Spleen (tissue), 11 donors: ENCODE results near the gene TMEM39A. TPM values are rescaled to one million over a fixed set of nuclear protein-coding genes. Genes with fewer than 3 reads are reported as not detected.

Experiments
- DNase-seq: peaks from one replicate; pipeline ENCODE4 v3.0.0-alpha.2; 2020
- H3K27ac ChIP-seq, 8 donors: fragments of 200-600 bp; sonication (generic) in 7 of 8; 1 replicate in 4 of 8; 2 replicates in 4 of 8; pipeline versions ENCODE4 v1.5.0 to v1.8.0; 2016 to 2021; ENCODE audit warnings: inconsistent platforms in 4 of 8, mild to moderate bottlenecking in 4 of 8, moderate library complexity in 1 of 8
- H3K27me3 ChIP-seq, 7 donors: fragments of 200-600 bp; sonication (generic) in 6 of 7; replicated peaks in 1 of 7; 1 replicate in 4 of 7; 2 replicates in 3 of 7; pipeline versions ENCODE4 v1.5.0 to v1.8.0; 2016 to 2021; ENCODE audit warnings: inconsistent platforms in 3 of 7, mild to moderate bottlenecking in 1 of 7
- H3K36me3 ChIP-seq, 6 donors: fragments of 200-600 bp; sonication (generic) in 5 of 6; 1 replicate in 4 of 6; 2 replicates in 2 of 6; pipeline versions ENCODE4 v1.5.0 to v1.8.0; 2016 to 2021; ENCODE audit warnings: inconsistent platforms in 2 of 6
- H3K4me1 ChIP-seq, 6 donors: fragments of 200-600 bp; sonication (generic) in 5 of 6; 1 replicate in 3 of 6; 2 replicates in 3 of 6; pipeline versions ENCODE4 v1.5.0 to v1.8.0; 2016 to 2021; ENCODE audit warnings: inconsistent platforms in 3 of 6
- H3K4me3 ChIP-seq, 8 donors: fragments of 200-600 bp; sonication (generic) in 7 of 8; 1 replicate in 4 of 8; 2 replicates in 4 of 8; pipeline versions ENCODE4 v1.5.0 to v1.8.0; 2016 to 2021; ENCODE audit warnings: inconsistent platforms in 4 of 8, mild to moderate bottlenecking in 4 of 8, moderate library complexity in 2 of 8
- H3K9me3 ChIP-seq, 8 donors: fragments of 200-600 bp; sonication (generic) in 7 of 8; 1 replicate in 4 of 8; 2 replicates in 4 of 8; pipeline versions ENCODE4 v1.5.0 to v1.8.0; 2016 to 2021; ENCODE audit warnings: inconsistent platforms in 4 of 8
- CTCF ChIP-seq, 11 experiments: fragments of 200-600 bp in 7 of 11; fragments of 450-650 bp in 4 of 11; sonication (generic) in 4 of 11; IDR thresholded peaks in 8 of 11; conservative IDR thresholded peaks in 3 of 11; 1 replicate in 7 of 11; 2 replicates in 4 of 11; pipeline versions ENCODE4 v1.4.0 to v1.8.0; 2016 to 2021; ENCODE audit warnings: antibody characterized with exemption in 11 of 11, inconsistent platforms in 4 of 11, mild to moderate bottlenecking in 1 of 11
- POLR2A ChIP-seq, 3 donors: fragments of 450-650 bp; IDR thresholded peaks; one replicate each; pipeline ENCODE4 v1.5.1; 2017; ENCODE audit warnings: antibody characterized with exemption in 3 of 3, mild to moderate bottlenecking in 1 of 3
- POLR2AphosphoS5 ChIP-seq, 3 donors: sonication (generic); formaldehyde crosslinking; IDR thresholded peaks; one replicate each; pipeline ENCODE4 v1.5.1; 2017; ENCODE audit warnings: antibody characterized with exemption in 3 of 3
- WGBS, 5 donors: extraction: QIAGEN DNeasy Blood & Tissue Kit in 3 of 5; methylation state at CpG; one replicate each; pipeline versions ENCODE4 v1.1.5 to v1.1.7; 2013 to 2018; 5-methylcytosine and 5-hydroxymethylcytosine counted together
- intact Hi-C: fragments of 100-400 bp; cut with DNase I; formaldehyde crosslinking; loops from one replicate; pipeline ENCODE4 v1.15.0; 2023; ENCODE audit warnings: low total_unique reads
- polyA plus RNA-seq, 3 donors: library from polyadenylated mRNA; stranded (reverse); fragments of 200-250 nt; gene quantifications; one replicate each; pipeline ENCODE4 v1.2.1, GENCODE V29; 2013
- total RNA-seq, 7 donors: library from RNA; depleted of rRNA in 3 of 7; stranded (reverse); fragments of >200 nt in 3 of 7; fragmentation: NEBNext Ultra II Directional in 4 of 7; extraction: Animal tissue kit (Norgen Biotek cat#: 25700) in 4 of 7; gene quantifications; one replicate each; pipeline versions ENCODE4 v1.1.0 to v1.2.1, GENCODE V29; 2016 to 2021
- donor health status: healthy with polysubstance abuse.
- donor health status: DM: no; HTN: no; CAD: no; lungs with moderate emphysema.
- donor health status: DM: no; HTN: no; CAD: no.
- donor health status: Bipolar disorder and iron deficiency.
- donor health status: healthy.
- donor health status: DM: no; HTN: no; CAD: no.
- donor health status: DM: yes; HTN: yes; CAD: no.

TMEM39A gene
- total and polyA plus RNA-seq, 10 donors, result 4.9 to 80.5 (median 39.3) TPM

DNA sequence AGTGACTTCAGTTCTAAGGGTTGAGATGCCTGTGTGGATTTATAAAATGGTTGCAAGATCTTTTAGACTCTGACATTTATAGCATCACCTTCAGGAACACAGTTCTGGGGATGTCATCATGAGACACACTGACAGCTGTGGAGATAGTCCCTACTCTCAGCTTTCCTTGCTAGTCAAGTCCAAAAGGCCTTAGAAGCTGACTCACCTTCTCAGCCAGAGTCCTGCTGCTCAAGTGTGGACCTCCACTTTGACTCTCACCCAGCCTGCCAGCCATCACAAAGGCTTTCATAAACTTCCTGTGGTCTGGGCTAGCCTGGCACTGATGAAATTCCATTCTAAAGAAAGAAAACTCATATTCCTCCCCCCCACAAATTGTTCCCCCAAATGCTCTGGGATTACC, 44.8 kb downstream of the TMEM39A start:
- no peaks in the 10 kb centered on the region for H3K4me1 ChIP-seq
- no peak for DNase-seq
- H3K27ac ChIP-seq, result no peak overlapping the region
- intact Hi-C loops, result no loop called here
- H3K36me3 ChIP-seq, result peaks cover 0 to 51% (median 20%) of the 10 kb centered on the region in 6 donors
- no peak overlapping the region for H3K4me3 ChIP-seq
- no peaks in the 10 kb centered on the region for H3K27me3 ChIP-seq
- TF ChIP-seq POLR2A (IDR thresholded peaks at IDR 0.05) (no peak), POLR2AphosphoS5 (IDR thresholded peaks at IDR 0.05) (no peak), CTCF (IDR thresholded peaks at IDR 0.05 in 8 of 11, conservative IDR thresholded peaks at IDR 0.05 in 3 of 11) (no peak)
- no peaks in the 10 kb centered on the region for H3K9me3 ChIP-seq

DNA sequence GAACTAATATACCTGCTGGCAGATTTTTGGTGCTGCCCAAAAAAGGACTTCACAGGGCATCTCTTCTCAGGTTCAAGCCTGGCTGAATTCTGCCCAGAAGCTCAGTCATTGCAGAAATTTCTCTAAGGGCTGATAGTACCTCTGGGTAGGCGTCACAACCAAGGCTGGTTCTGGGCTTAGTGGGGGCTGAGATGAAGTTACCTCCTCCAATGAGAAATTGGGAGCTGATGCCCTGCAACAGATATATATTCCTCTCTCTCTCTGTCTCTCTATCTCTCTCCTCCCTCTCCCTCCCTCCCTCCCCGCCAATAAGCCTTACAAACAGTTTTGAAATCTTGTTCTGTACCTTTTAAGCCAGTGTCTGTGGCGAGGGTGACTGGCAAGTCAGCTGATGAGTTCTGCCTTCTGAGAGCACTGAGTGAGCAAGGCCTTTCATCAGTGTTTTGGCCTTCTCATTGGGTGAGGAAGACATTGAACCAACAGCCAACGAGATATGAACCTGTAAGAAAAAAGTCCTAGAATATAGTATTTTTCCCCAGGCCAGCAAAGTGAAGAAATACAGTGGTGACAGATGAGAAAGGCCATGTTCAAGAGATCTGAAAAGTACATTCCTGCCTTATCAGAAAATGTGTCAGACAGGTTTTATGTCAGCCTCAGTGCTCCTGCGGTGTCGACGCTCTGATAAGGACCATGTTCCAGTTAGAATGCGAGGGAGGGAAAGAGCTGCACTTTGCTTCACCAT, 45.5 kb downstream of the TMEM39A start:
- TF ChIP-seq POLR2A (IDR thresholded peaks at IDR 0.05) (no peak), POLR2AphosphoS5 (IDR thresholded peaks at IDR 0.05) (no peak), CTCF (IDR thresholded peaks at IDR 0.05 in 8 of 11, conservative IDR thresholded peaks at IDR 0.05 in 3 of 11) (no peak)
- H3K4me1 ChIP-seq, result no peaks in the 10 kb centered on the region
- intact Hi-C loops, result no loop called here
- H3K27ac ChIP-seq, result no peak overlapping the region
- DNase-seq, result no peak
- no peaks in the 10 kb centered on the region for H3K9me3 ChIP-seq
- peaks cover 0 to 55% (median 20%) of the 10 kb centered on the region in 6 donors for H3K36me3 ChIP-seq
- H3K27me3 ChIP-seq, result no peaks in the 10 kb centered on the region
- 85 to 91% (median 90%) methylated on average over 8 of the region's 8 CpGs for WGBS, 5 donors
- H3K4me3 ChIP-seq, result no peak overlapping the region

DNA sequence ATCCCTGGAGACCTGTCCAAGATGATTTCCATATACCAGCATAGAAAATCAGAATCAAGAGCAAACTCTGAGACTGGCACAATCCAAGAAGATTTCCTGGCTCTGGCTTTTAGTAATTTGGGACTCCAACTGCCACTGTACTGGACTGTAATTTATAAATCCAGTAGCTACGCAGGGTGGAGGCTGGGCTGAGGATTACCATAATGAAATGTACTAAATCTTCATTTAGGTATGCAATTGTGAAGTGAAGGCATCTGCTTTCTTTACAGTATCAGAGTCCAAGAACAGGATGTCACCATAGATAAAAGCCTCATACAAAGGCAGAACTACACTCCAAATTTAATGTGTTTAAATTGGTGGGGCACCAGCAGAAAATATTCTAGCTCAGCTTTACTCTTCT, 46.5 kb downstream of the TMEM39A start:
- no peak for TF ChIP-seq POLR2A (IDR thresholded peaks at IDR 0.05)
- TF ChIP-seq CTCF (IDR thresholded peaks at IDR 0.05 in 8 of 11, conservative IDR thresholded peaks at IDR 0.05 in 3 of 11), result no peak
- H3K9me3 ChIP-seq, result no peaks in the 10 kb centered on the region
- intact Hi-C loops, result no loop called here
- H3K4me3 ChIP-seq, result no peak overlapping the region
- WGBS, 5 donors, result 85 to 98% (median 96%) methylated on average over 1 of the region's 1 CpG
- no peaks in the 10 kb centered on the region for H3K27me3 ChIP-seq
- H3K27ac ChIP-seq, result no peak overlapping the region
- H3K4me1 ChIP-seq, result no peaks in the 10 kb centered on the region
- H3K36me3 ChIP-seq, result peaks cover 0 to 62% (median 20%) of the 10 kb centered on the region in 6 donors
- no peak for DNase-seq

DNA sequence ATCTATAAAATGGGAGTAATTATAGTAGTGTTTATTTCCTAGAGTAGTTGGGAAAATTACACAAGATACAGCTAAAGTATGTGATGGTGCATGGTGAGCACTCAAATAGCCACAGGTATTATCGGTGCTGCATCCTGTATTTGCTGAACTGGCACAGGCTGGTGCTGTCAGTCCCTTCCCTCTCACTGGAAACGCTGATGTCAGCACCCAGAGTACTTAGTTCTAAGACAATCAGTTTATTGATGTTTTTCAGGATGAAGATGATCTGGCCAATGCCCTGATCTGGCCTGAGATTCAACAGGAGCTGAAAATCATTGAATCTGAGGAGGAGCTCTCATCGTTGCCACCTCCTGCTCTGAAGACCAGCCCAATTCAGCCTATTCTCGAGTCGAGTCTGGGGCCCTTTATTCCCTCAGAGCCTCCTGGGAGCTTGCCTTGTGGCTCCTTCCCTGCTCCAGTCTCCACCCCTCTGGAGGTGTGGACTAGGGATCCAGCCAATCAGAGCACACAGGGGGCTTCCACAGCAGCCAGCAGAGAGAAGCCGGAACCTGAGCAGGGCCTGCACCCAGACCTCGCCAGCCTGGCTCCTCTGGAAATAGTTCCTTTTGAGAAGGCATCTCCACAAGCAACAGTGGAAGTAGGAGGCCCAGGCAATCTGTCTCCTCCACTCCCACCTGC, 49.7 kb downstream of the TMEM39A start:
- H3K27me3 ChIP-seq, result no peaks in the 10 kb centered on the region
- intact Hi-C loops, result no loop called here
- H3K36me3 ChIP-seq, result peaks cover 0 to 91% (median 36%) of the 10 kb centered on the region in 6 donors
- no peaks in the 10 kb centered on the region for H3K9me3 ChIP-seq
- no peak overlapping the region for H3K27ac ChIP-seq
- no peak for DNase-seq
- no peaks in the 10 kb centered on the region for H3K4me1 ChIP-seq
- 86 to 93% (median 93%) methylated on average over 7 of the region's 7 CpGs for WGBS, 5 donors
- no peak overlapping the region for H3K4me3 ChIP-seq
- TF ChIP-seq POLR2AphosphoS5 (IDR thresholded peaks at IDR 0.05), result no peak
- no peak for TF ChIP-seq POLR2A (IDR thresholded peaks at IDR 0.05)
- no peak for TF ChIP-seq CTCF (IDR thresholded peaks at IDR 0.05 in 8 of 11, conservative IDR thresholded peaks at IDR 0.05 in 3 of 11)
